Fibroblast of gingiva (primary cell): Measurements from ENCODE around the gene C19orf38.

Experiments used
- DNase-seq: peaks from one replicate; pipeline ENCODE4 v3.0.0-alpha.2; 2011; ENCODE audit warnings: low read depth

C19orf38 gene

DNA sequence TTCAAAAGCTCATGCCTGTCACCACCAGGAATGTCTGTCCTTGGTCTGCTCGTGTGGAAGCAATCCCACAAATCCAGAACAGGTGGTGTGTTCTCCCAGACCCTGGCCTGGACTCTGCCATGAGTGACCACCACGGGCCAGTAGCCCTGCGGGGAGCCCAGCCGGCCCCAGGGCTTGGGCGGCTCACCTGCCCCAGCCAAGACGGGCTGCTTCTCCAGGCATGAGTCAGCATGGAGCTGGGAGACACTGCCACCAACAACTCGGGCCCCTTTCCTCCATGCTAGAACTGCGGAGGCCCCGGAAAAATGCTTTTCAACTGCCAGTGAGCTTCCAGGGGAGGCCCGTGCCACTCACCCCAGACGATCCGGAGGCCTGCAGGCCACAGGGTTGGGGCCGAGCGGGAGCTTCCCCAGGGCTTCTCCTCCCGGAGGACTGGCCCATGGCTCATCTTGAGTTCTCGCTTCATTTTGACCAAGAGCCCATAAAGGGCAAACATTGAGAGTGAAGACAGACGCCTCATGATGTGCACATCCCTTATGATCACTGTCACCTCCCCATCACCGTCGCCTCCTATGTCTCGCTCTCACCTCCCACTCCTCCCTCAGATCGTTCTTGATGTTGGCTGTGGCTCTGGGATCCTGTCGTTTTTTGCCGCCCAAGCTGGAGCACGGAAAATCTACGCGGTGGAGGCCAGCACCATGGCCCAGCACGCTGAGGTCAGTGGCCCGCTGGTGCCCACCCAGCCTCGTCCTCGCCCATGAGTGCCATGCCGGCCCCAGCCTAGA, 63.6 kb downstream of the C19orf38 start:
- DNase-seq, result no peak

DNA sequence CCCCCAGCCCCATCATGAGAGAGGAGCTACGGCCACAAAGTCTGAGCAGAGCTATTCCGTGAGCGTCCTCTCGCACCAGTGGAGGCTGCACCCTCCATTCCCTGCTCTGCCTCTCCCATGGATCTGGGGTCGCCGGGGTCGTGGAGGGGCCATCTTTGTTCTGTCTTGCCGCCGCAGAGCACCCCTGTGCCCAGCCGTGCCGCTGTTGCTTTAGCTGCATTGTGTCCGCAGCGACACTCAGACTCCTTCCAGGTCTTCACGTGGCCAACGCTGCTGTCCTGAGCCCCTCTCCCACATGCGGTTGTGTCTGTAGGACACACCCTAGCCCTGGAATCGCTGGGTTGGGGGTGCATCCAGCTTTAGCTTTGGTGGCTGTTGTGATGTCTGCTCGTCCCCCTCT, 64.4 kb downstream of the C19orf38 start:
- no peak for DNase-seq

DNA sequence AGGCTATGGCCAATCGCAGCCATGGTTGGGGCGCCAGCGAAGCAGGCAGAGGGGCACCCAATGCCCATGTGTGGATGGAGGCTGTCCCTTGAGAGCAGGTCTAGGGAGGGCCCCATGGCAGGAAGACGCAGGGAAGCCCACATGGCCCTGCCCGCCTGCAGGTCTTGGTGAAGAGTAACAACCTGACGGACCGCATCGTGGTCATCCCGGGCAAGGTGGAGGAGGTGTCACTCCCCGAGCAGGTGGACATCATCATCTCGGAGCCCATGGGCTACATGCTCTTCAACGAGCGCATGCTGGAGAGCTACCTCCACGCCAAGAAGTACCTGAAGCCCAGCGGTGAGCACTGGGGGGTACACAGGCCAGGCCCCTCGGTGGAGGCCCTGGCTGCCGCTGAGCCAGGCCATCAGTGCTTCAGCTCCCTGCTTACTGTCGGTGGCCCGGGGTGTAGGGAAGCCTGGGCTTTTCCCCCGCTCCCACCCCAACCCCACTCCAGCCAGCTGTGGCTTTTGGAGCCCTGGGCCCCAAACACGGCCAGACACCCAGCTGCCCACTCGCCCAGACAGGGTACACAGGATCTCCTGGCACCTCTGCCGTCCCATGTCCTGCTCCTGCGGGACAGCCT, 65.6 kb downstream of the C19orf38 start:
- no peak for DNase-seq

DNA sequence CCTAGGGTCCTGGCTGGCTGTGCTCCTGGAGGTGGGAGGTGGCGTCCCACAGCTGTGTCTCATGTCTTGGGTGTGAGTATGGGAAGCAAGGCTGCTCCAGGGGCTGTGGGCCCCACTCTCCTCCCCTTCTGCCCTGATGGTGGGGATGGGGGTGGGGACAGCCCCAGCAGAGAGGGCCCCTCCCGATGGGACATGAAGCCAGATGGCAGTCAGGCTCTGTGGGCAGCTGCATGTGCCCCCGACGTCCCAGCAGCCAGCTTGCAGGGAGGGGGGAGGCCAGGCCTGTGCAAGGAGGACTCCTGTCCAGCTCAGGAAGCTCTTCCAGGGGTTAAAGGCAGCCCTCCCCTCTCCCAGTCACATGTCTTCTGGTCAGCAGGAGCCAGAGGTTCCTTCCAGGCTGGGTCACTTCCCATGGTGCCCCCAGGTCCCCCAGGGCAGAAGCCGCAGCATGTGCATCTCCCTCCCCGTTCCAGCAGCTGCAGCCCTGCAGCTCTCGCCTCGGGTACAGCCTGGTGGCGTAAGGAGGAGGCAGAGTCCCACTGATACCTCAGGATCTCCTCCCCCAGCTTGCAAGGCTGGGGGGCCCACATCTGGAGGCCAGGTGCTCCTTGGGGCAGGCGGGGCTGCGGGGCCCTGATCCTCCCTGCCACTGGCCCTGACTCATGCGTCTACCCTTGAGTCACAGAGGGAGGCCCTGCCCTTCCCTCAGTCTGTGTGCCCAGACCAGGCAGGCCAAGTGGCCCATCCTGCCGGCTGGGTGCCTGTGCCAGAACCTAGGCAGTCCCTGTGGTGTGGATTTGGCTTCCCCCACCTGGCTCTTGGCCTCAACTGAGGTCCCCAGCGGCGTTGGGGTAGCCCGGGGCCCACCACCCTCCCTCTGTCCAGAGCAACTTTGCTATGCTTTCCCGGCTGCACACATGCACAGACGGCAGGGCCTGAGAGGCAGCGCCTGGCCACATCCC, 67.2 kb downstream of the C19orf38 start:
- peak; percentile 95 for DNase-seq

DNA sequence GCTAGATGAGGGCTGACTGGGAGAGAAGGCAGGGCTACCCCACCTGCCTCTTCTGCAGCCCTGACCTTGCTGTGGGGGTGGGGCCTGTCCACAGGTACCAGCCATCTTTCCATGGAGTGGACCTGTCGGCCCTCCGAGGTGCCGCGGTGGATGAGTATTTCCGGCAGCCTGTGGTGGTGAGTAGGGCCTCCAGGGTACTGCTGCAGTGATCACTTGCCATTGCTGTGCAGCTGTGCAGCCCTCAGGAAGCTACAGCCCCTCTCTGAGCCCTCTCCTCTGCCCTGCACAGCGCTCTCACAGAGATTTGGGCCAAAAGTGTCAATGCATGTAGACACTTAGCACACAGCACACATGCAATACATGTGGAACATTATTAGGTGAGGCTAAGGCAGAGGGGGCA, 68.4 kb downstream of the C19orf38 start:
- no peak for DNase-seq

DNA sequence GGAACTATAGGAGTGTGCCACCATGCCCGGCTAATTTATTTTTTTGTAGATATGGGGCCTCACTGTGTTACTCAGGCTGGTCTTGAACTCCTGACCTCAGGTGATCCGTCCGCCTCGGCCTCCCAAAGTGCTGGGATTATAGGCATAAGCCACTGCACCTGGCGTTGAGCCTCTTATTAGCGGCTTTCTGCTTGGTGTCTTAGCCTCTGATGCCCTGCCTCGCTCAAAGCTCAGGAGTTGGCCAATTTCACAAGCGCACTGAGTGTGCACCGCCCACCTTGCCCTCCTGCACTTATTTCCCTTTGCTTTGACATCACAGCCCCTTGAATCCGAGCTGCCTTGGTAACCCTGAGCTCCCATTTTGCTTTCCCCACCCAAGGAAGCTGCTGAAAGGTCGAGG, 70.1 kb downstream of the C19orf38 start:
- no peak for DNase-seq
